Measurements from ENCODE around the gene SLC49A3.
"Not testable (repeated sequence)": the region's sequence is repeated elsewhere in the genome, so short reads cannot be mapped to it uniquely, and the experiment has no call there.

Gene SLC49A3

GRCh38 chr4:700587-701264, 11.8 kb upstream of the SLC49A3 start:
- no peak for DNase-seq

- no peak for DNase-seq
These were observed 11.0 kb upstream of the SLC49A3 start for GRCh38 chr4:699816-700580.

GRCh38 chr4:694341-694940, 5.5 kb upstream of the SLC49A3 start:
- not testable (repeated sequence) for DNase-seq

- DNase-seq = no peak
These were observed 4.0 kb upstream of the SLC49A3 start for GRCh38 chr4:692771-693554.

GRCh38 chr4:689723-690122, 772 bp upstream of the SLC49A3 start:
- no peak for DNase-seq

GRCh38 chr4:687971-688853, 739 bp downstream of the SLC49A3 start:
- DNase-seq = no peak

GRCh38 chr4:687048-687970, 1.6 kb downstream of the SLC49A3 start:
- no peak for DNase-seq

- DNase-seq = no peak
These were observed 2.4 kb downstream of the SLC49A3 start for GRCh38 chr4:686413-687040.

GRCh38 chr4:685679-686412, 3.1 kb downstream of the SLC49A3 start:
- DNase-seq = no peak

- DNase-seq = peak; percentile 44
These were observed 4.2 kb downstream of the SLC49A3 start for GRCh38 chr4:684623-685327.

GRCh38 chr4:683982-684622, 4.8 kb downstream of the SLC49A3 start:
- DNase-seq = peak; percentile 70

GRCh38 chr4:683247-683897, 5.6 kb downstream of the SLC49A3 start:
- no peak for DNase-seq

- DNase-seq = no peak
These were observed 6.3 kb downstream of the SLC49A3 start for GRCh38 chr4:682490-683172.

GRCh38 chr4:681736-682451, 7.1 kb downstream of the SLC49A3 start:
- DNase-seq = peak; percentile 87

- peak; percentile 51 for DNase-seq
These were observed 7.9 kb downstream of the SLC49A3 start for GRCh38 chr4:680928-681645.

- no peak for DNase-seq
These were observed 8.4 kb downstream of the SLC49A3 start for GRCh38 chr4:680551-680927.
